ENCODE measurements around the gene KIAA1586.
"Not testable (repeated sequence)": the region's sequence is repeated elsewhere in the genome, so short reads cannot be mapped to it uniquely, and the experiment has no call there.

The KIAA1586 gene

DNA sequence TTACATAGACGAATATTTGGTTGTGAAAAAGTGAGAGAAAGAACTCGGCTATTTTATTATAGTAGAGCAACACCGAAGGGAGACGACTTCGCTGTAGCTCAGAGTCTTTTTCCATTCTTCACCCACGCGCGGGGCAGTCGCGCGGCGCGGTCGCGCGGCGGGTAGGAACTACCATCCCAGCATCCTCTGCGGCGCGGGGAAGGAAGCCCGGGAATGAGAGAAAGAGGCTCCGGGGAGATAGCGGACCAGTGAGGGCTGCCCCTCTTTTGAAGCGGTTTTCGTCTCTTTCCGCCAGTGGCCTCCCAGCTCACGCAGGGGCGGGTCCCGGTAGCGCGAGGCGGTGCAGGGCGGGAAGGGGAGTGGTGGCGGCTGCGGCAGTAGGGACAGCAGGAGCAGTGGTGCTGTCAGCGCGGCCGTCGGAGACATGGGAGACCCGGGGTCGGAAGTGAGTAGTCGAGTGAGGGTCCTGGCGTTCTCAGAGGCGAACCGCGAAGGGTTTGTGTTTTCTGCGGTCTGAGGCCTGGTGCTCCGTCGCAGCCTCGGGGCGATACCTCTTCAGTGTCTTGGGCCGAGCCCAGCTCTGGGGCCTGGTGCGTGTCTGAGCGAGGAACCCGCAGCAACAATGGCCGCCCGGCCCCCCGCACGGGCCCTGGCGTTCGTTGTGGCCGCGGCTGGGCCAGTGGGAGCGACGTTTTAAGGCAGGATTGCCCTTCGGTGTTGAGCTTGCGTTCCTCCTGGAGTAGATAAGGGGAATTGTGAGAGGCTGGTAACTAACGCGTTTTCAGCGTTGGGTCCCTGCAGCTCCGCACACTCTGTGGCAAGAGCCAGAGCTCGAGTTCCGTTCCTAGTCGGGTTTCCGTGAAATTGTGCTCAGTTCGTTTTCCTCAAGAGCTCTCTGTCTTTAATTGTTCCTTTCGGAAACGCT, at the start of gene KIAA1586:
Gene KIAA1586 (plus strand): TSS at position 362 of the 925 bp plus-strand sequence. CDS start 63 bp downstream, at position 425.
- DNase-seq (ENCODE audit: low read depth): peak; percentile 40

- DNase-seq (ENCODE audit: low read depth): no peak
Measured at GRCh38 chr6:56999049-56999448, 47.4 kb upstream of the KIAA1586 start.

- DNase-seq (ENCODE audit: low read depth): not testable (repeated sequence)
Measured at GRCh38 chr6:56999748-57000147, 46.7 kb upstream of the KIAA1586 start.

DNA sequence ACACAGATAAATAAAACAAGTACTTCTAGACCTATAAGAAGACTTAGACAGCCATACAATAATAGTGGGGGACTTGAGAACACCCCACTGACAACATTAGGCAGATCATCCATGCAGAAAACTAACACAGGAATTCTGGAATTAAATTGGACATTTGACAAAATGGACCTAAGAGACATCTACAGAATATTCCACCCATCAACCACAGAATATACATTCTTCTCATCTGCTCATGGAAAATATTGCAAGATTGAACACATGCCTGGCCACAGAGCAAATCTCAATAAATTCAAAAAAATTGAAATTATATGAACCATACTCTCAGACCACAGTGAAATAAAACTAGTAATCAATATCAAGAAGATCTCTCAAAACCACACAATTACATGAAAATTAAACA, 44.3 kb upstream of the KIAA1586 start:
- DNase-seq (ENCODE audit: low read depth): no peak

- no peak for DNase-seq (ENCODE audit: low read depth)
Measured at GRCh38 chr6:57004292-57004691, 42.2 kb upstream of the KIAA1586 start.

GRCh38 chr6:57006101-57006500, 40.4 kb upstream of the KIAA1586 start:
- no peak for DNase-seq (ENCODE audit: low read depth)

DNA sequence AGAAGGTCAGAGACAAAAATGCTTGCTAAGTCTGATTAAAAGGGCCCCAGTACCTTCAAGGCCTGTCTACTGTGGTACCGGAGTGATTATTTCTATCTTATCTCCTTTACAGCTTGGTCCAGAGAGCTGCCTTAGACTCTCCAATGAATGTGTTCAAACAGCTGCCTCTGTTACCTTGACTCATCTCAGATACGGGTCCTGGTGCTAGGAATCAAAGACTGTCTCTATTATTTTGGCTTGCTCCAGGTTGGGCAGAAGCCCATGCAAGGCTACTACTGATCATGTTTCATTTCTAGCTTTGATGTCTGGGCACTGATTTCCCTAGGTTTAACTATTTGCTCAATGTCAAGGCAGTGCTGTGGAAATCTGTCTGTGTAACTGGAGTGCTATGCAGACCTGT, 38.4 kb upstream of the KIAA1586 start:
- DNase-seq (ENCODE audit: low read depth): not testable (repeated sequence)

DNA sequence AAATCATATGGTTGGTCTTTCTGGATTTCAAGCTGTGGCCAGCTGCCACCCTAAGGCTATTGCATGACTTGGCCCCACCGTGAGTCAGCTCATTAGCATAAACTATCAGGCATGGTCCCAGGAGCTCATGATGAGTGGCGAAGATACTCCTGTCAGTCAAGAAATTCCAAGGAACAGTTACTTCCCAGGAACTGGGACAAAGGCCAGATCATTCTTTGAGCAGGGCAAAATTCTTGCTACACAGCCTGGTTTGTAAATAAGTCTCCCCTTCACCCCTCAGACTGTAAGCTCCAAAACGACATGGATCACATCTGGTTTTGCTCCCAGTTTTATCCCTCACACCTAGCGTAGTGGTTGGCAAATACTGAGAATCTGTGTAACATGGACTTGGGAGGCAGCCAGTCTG, 33.0 kb upstream of the KIAA1586 start:
- DNase-seq (ENCODE audit: low read depth): peak; percentile 27

DNA sequence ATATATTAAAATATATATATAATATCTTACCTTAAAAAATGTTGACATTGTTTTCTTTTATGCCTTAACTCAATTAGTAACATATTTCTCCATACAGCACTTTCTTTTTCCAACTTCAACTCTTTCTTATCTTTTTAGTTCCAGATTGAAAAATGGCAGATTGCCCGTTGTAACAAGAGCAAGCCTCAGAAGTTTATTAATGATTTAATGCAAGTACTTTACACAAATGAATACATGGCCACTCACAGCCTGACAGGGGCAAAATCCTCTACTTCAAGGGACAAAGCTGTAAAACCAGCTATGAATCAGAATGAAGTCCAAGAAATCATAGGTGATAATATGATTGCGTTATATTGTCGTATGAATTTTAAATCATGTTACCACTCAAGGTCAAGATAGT, 29.4 kb upstream of the KIAA1586 start:
- no peak for DNase-seq (ENCODE audit: low read depth)

GRCh38 chr6:57017841-57018240, 28.7 kb upstream of the KIAA1586 start:
- DNase-seq (ENCODE audit: low read depth): no peak

GRCh38 chr6:57019434-57019833, 27.1 kb upstream of the KIAA1586 start:
- DNase-seq (ENCODE audit: low read depth): no peak

DNA sequence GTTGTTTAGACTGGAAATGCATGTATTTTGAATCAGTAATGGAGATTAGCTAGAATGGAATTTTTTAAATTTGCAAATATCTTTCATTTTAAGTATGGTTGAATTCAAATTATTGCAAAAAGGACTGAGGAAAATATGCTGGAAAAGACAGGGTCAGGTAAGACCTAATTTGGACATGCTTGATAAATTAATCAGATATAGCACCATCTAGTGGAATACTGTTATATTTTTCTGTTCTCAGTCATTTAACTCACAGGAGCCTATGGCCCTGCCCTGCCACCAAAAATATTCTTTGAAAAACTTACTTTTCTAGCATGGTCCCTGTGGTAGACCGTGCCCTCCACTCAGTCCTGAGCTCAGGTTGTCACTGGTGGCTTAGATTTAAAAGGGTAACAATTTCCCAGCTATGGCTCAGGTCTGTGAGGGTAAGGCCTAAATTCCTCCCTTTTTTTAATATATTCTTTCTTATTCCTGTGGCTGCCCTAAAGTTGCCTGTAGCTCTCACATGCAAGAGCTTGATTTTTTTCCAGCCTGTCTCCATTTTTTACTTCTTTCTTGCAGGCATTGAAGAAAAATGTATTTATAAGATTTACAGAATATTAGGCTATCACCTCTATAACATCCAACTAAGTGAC, 25.3 kb upstream of the KIAA1586 start:
- DNase-seq (ENCODE audit: low read depth): no peak

GRCh38 chr6:57024321-57024720, 22.2 kb upstream of the KIAA1586 start:
- DNase-seq (ENCODE audit: low read depth): no peak

GRCh38 chr6:57024775-57025174, 21.7 kb upstream of the KIAA1586 start:
- DNase-seq (ENCODE audit: low read depth): no peak

GRCh38 chr6:57026001-57026400, 20.5 kb upstream of the KIAA1586 start:
- no peak for DNase-seq (ENCODE audit: low read depth)

DNA sequence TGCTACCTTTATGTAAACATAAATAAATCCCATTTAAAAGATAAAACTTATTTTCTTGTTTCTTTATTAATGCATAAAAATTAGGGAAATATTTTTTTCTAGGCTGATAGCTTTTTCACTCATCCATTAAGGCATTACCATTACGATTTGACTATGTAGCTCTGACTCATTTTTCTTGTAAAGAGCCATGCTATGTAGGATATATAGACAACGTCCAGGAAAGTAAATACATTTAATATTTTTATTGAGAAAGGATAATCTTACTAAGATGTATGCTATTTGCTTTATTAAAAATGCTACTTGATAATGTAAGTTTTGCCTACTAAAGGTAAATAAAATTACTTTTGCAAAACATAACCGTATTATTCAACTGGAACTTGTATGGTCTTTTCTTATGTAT, 19.2 kb upstream of the KIAA1586 start:
- no peak for DNase-seq (ENCODE audit: low read depth)

DNA sequence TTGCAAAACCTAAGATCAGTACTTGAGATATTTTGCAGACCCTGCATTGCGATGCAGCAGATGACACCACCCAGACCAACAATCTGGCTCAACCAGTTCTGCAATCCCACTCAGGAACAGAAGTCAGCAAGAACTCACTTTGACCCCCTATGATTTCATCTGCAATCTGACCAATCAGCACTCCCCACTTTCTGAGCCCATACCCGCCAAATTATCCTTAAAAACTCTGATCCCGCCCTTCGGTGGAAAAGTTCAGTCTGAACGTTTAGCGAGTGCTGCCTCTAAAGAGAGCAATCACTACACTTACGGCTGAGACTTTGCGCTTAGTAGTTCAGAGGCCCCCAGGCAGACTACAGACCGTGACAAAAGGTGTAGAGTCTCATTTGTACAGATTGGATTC, 17.3 kb upstream of the KIAA1586 start:
- no peak for DNase-seq (ENCODE audit: low read depth)

DNA sequence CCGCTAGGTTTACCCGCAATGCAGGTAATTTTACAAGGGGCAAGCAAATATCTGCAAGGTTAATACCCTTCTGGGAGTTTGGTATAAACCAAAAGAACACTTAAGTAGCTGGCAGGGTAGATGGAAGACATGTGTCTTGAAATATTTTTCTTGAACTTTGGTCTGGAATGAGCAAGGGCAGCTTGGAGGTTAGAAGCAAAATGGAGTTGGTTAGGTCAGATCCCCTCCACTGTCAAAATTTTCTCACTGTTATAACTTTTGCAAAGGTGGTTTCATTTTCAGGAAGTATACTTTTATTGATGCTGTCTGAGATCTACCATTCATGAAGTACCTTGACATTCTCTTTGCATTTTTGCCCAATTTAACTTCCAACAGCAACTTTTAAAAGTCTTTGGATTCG, 13.3 kb upstream of the KIAA1586 start:
- DNase-seq (ENCODE audit: low read depth): no peak

DNA sequence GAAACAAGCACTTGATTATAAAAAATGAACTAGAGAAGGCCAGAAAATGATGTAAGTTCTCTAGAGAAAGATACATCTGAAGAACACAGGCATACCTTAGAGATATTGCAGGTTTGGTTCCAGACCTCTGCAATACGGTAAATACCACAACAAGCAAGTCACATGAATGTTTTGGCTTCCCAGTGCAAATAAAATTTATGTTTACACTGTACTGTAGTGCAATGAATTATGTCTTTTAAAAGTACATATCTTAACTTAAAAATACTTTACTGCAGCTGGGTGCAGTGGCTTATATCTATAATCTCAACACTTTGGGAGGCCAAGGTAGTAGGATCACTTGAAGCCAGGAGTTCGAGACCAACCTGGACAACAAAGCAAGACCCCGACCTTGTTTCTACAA, 10.9 kb upstream of the KIAA1586 start:
- no peak for DNase-seq (ENCODE audit: low read depth)

- DNase-seq (ENCODE audit: low read depth): no peak
Measured at GRCh38 chr6:57038906-57039305, 7.6 kb upstream of the KIAA1586 start.

GRCh38 chr6:57040011-57040410, 6.5 kb upstream of the KIAA1586 start:
- DNase-seq (ENCODE audit: low read depth): no peak

- DNase-seq (ENCODE audit: low read depth): not testable (repeated sequence)
Measured at GRCh38 chr6:57044061-57044460, 2.4 kb upstream of the KIAA1586 start.

DNA sequence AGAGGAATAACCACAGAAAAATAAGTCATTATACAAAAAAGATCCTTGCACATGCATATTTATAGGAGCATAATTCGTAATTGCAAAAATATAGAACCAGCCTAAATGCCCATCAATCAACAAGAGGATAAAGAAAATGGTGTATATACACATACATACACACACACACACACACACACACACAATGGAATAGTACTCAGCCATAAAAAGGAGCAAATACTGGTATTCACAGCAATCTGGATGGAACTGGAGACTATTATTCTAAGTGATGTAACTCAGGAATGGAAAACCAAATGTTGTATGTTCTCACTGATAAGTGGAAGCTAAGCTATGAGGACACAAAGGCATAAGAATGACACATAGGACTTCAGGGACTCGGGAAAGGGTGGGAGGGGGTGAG, 1.9 kb upstream of the KIAA1586 start:
- no peak for DNase-seq (ENCODE audit: low read depth)

GRCh38 chr6:57047257-57047585, 728 bp downstream of the KIAA1586 start:
- not testable (repeated sequence) for DNase-seq (ENCODE audit: low read depth)

Data from HS-27A (cell line).